Type B pancreatic cell (in vitro differentiated cells): ENCODE measurements around the gene TMEM163. TPM values are rescaled to one million over a fixed set of nuclear protein-coding genes. Genes with fewer than 3 reads are reported as not detected.
"Not testable (repeated sequence)": the region's sequence is repeated elsewhere in the genome, so short reads cannot be mapped to it uniquely, and the experiment has no call there.

ENCODE experiments used
- DNase-seq: peaks from one replicate; pipeline ENCODE4 v3.0.0; 2021; ENCODE audit warnings: mixed read lengths; ENCODE audit not compliant: unreplicated experiment; ENCODE audit errors: extremely low spot score
- H3K27ac Mint-ChIP-seq: 2 replicates; pipeline ENCODE4 v1.8.0; 2021; ENCODE audit warnings: mild to moderate bottlenecking, mixed read lengths
- H3K27me3 Mint-ChIP-seq: 2 replicates; pipeline ENCODE4 v1.8.0; 2021; ENCODE audit warnings: mixed read lengths
- H3K36me3 Mint-ChIP-seq: 2 replicates; pipeline ENCODE4 v1.8.0; 2021; ENCODE audit warnings: mixed read lengths
- H3K4me1 Mint-ChIP-seq: one replicate; pipeline ENCODE4 v1.8.0; 2021; ENCODE audit warnings: mixed read lengths; ENCODE audit not compliant: unreplicated experiment
- H3K4me3 Mint-ChIP-seq: 2 replicates; pipeline ENCODE4 v1.8.0; 2021; ENCODE audit warnings: mild to moderate bottlenecking, mixed read lengths
- H3K9me3 Mint-ChIP-seq: 2 replicates; pipeline ENCODE4 v1.8.0; 2021; ENCODE audit warnings: mixed read lengths
- total RNA-seq: library from RNA; stranded (reverse); gene quantifications from 2 replicates; pipeline ENCODE4 v1.2.1, GENCODE V29; 2021; ENCODE audit warnings: low replicate concordance
- TF ChIP-seq, protein P1 (sequence below): fragments of 200-600 bp; sonication (generic); conservative IDR thresholded peaks from 2 replicates; pipeline ENCODE4 v1.5.0; 2021; ENCODE audit warnings: antibody characterized with exemption, mild to moderate bottlenecking

The TMEM163 gene
- total RNA-seq, 1 donor from 2014 or later: 4.0 TPM

DNA sequence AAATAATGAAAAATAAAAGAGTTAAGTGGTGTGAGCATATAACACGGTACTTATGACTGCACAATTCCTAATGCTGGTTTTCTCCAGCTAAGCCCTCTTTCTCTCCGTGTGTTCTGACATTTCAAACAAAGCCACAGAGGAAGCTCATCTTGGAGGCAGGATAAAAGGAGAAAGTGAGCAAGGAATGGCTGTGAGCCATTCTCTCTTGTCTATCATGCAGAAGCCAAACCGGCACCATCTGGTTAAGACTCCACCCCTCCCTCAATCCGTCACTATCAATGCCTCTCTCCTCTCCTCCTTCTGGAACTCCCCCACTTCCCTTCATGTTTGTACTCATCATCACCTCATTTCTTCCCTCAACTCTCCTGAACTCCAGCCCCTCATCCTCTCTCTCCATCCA is 210.4 kb downstream of the TMEM163 start:
- TF ChIP-seq, protein P1, sequence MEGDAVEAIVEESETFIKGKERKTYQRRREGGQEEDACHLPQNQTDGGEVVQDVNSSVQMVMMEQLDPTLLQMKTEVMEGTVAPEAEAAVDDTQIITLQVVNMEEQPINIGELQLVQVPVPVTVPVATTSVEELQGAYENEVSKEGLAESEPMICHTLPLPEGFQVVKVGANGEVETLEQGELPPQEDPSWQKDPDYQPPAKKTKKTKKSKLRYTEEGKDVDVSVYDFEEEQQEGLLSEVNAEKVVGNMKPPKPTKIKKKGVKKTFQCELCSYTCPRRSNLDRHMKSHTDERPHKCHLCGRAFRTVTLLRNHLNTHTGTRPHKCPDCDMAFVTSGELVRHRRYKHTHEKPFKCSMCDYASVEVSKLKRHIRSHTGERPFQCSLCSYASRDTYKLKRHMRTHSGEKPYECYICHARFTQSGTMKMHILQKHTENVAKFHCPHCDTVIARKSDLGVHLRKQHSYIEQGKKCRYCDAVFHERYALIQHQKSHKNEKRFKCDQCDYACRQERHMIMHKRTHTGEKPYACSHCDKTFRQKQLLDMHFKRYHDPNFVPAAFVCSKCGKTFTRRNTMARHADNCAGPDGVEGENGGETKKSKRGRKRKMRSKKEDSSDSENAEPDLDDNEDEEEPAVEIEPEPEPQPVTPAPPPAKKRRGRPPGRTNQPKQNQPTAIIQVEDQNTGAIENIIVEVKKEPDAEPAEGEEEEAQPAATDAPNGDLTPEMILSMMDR: no peak
- DNase-seq: no peak
- H3K27me3 Mint-ChIP-seq: no peaks in the 10 kb centered on the region
- H3K4me1 Mint-ChIP-seq: no peaks in the 10 kb centered on the region
- H3K27ac Mint-ChIP-seq: no peak overlapping the region
- H3K9me3 Mint-ChIP-seq: no peaks in the 10 kb centered on the region
- H3K4me3 Mint-ChIP-seq: no peak overlapping the region
- no peaks in the 10 kb centered on the region for H3K36me3 Mint-ChIP-seq

DNA sequence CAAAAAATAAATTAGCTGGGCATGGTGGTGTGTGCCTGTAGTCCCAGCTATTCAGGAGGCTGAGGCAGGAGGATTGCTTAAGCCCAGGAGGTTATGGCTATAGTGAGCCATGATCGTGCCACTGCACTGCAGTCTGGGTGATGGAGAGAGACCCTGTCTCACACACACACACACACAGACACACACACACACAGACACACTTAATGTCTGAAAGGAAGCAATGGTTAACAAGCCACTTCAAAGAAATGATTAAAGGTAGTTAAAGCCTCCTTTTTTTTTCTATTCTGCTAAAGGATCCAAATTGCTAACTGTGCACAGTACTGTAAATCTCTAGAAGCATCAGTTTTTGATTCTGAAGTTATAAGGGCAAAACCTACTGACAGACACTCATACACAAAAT is 211.1 kb downstream of the TMEM163 start:
- H3K27me3 Mint-ChIP-seq: no peaks in the 10 kb centered on the region
- no peak overlapping the region for H3K27ac Mint-ChIP-seq
- TF ChIP-seq, protein P1: no peak
- no peaks in the 10 kb centered on the region for H3K4me1 Mint-ChIP-seq
- DNase-seq: no peak
- no peaks in the 10 kb centered on the region for H3K9me3 Mint-ChIP-seq
- no peaks in the 10 kb centered on the region for H3K36me3 Mint-ChIP-seq
- no peak overlapping the region for H3K4me3 Mint-ChIP-seq

DNA sequence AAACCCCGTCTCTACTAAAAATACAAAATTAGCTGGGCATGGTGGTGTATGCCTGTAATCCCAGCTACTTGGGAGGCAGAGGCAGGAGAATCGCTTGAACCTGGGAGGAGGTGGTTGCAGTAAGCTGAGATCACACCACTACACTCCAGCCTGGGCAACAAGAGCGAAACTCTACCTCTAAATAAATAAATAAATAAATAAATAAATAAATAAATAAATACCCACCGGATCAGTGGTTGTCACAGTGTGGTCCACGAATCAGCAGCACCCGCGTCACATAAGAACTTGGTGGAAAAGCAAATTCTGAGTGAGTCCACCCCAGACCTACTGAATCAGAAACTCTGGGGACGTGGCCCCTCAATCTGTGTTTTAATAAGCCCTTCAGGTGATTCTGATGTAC is 211.6 kb downstream of the TMEM163 start:
- H3K36me3 Mint-ChIP-seq, H3K4me1 Mint-ChIP-seq, DNase-seq, H3K4me3 Mint-ChIP-seq, H3K9me3 Mint-ChIP-seq, H3K27me3 Mint-ChIP-seq, H3K27ac Mint-ChIP-seq: not testable (repeated sequence)

DNA sequence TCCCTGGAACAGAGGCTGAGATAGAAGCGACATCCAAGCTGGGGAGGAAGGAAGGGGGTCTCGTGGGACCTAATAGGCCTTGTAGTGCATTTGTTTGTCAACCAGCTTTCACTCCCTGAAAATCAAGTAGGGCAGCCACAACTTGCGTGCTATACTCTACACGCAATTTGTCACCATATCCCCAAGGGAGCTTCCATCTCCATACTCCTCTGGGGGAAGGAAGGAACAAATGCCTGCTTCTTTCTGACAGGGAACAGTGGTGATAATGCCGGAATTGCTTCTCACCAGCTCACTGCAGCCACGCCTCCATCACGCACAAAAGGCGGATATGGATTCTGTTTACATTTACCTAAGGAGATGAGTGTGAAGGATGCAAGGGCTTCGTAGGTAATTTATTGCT is 213.4 kb downstream of the TMEM163 start:
- Mint-ChIP-seq H3K4me3 (no peak overlapping the region), H3K27me3 (peaks cover 8% of the 10 kb centered on the region), H3K36me3 (no peaks in the 10 kb centered on the region), H3K4me1 (peaks cover 7% of the 10 kb centered on the region), H3K27ac (no peak overlapping the region), H3K9me3 (no peaks in the 10 kb centered on the region)
- no peak for DNase-seq
- TF ChIP-seq, protein P1: no peak

DNA sequence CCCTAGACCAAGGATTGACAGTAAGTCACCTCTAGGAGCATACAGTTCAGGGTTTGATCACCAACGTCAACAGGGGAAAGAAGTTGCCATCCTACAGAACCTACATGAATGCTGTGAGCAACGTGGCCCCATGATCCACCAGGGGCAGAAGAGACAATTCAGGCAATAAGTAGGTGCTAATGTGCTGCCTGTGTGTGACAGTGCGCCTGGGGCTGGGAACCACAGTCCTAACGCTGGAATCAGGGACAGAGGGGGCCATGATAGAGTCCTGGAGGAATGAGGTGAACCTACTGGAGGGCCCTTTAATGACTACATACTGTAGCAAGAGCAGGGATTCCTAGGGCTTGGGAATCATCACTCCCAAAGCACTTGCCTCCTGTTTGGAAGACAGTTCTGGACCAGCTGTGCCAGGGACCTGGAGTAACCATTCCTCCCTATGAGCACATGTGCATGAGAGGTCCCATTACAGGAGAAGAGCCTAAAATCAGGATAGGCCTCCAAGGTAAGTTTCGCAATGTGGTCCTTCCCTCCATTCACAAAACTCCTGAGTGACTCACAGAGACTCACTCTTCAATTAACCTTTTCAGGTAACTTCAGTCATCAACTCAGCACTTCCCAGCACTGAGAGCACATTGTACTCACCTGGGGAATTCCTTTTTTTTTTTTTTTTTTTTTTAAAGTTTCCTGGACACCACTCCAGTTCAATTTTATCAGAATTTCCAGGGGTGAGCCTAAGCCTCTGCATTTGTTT is 214.0 kb downstream of the TMEM163 start:
- Mint-ChIP-seq H3K4me1 (peaks cover 10% of the 10 kb centered on the region), H3K9me3 (no peaks in the 10 kb centered on the region), H3K4me3 (no peak overlapping the region), H3K27ac (no peak overlapping the region), H3K27me3 (peaks cover 9% of the 10 kb centered on the region), H3K36me3 (no peaks in the 10 kb centered on the region)
- DNase-seq: no peak
- TF ChIP-seq, protein P1: no peak

DNA sequence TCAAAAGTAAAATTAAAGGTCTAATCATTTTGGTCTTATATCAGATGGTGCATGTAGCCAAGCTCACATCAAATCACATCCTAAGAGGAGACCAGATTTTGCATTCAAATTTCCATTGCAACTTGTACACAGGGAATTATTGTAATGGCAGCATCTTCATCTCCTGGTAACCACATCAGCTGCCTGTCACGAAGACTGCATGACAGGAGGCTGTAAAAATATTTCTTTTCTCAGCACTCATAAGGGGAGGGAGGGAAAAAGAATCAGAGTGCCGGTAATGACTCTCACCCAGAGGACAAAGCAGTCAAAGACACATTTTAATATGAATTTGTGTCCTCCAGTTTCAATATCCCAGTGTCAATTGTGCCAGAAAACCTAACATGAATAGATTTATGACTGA is 216.7 kb downstream of the TMEM163 start:
- Mint-ChIP-seq H3K36me3 (no peaks in the 10 kb centered on the region), H3K4me3 (no peak overlapping the region), H3K27ac (no peak overlapping the region), H3K27me3 (peaks cover 9% of the 10 kb centered on the region), H3K4me1 (peaks cover 14% of the 10 kb centered on the region), H3K9me3 (no peaks in the 10 kb centered on the region)
- no peak for DNase-seq
- TF ChIP-seq, protein P1: no peak
